K562 (cell line): ENCODE data around the gene KRABD2.

Experiments
- ARID3B ChIP-seq: fragments of 250-450 bp; sonication (Bioruptor Pico); IDR thresholded peaks from 2 replicates; pipeline ENCODE4 v1.4.0; 2020; ENCODE audit warnings: borderline replicate concordance
- BCL6 ChIP-seq: fragments of 250-450 bp; sonication (Bioruptor Pico); IDR thresholded peaks from 2 replicates; pipeline ENCODE4 v1.4.0; 2020
- BMI1 ChIP-seq: fragments of 150-350 bp; IDR thresholded peaks from 2 replicates; pipeline ENCODE4 v1.6.1; 2014; ENCODE audit warnings: low read length
- CBX3 ChIP-seq, 2 experiments: IDR thresholded peaks; 1 replicate in 1 of 2; 2 replicates in 1 of 2; pipeline ENCODE4 v1.6.1; 2012; ENCODE audit warnings: inconsistent platforms in 2 of 2, low read length in 2 of 2, borderline replicate concordance in 1 of 2, control low read depth in 1 of 2
- DPF2 ChIP-seq: fragments of 450-650 bp; IDR thresholded peaks from 2 replicates; pipeline ENCODE4 v1.6.1; 2016
- HDGF ChIP-seq: fragments of 450-650 bp; IDR thresholded peaks from 2 replicates; pipeline ENCODE4 v1.6.1; 2016
- HIVEP1 ChIP-seq: fragments of 250-450 bp; sonication (Bioruptor Pico); IDR thresholded peaks from 2 replicates; pipeline ENCODE4 v1.4.0; 2020; ENCODE audit warnings: mild to moderate bottlenecking
- HLTF ChIP-seq: fragments of 450-650 bp; IDR thresholded peaks from 2 replicates; pipeline ENCODE4 v1.6.1; 2016
- HNRNPK ChIP-seq: fragments of 200-400 bp; formaldehyde crosslinking; IDR thresholded peaks from one replicate; pipeline ENCODE4 v1.6.1; 2018; ENCODE audit warnings: mild to moderate bottlenecking, low read depth, low read length; ENCODE audit not compliant: poor library complexity, severe bottlenecking
- JUN ChIP-seq, 2 experiments: sonication (generic) in 1 of 2; formaldehyde crosslinking in 1 of 2; IDR thresholded peaks; 2 replicates each; pipeline versions ENCODE4 v1.6.1 to v1.8.0; 2012 to 2022; ENCODE audit warnings: borderline replicate concordance in 2 of 2, mild to moderate bottlenecking in 2 of 2, improper control_type of control experiment in 1 of 2, low read depth in 1 of 2, low read length in 1 of 2, missing genetic modification reagents in 1 of 2
- KLF16 ChIP-seq: IDR thresholded peaks from 2 replicates; pipeline ENCODE4 v1.6.1; 2016; ENCODE audit warnings: antibody characterized with exemption
- MXD1 ChIP-seq: fragments of 250-450 bp; sonication (Bioruptor Pico); IDR thresholded peaks from 2 replicates; pipeline ENCODE4 v1.8.0; 2021; ENCODE audit warnings: borderline replicate concordance, mild to moderate bottlenecking, moderate library complexity; ENCODE audit not compliant: poor library complexity, severe bottlenecking
- NEUROD1 ChIP-seq: fragments of 150-350 bp; IDR thresholded peaks from 2 replicates; pipeline ENCODE4 v1.6.1; 2014; ENCODE audit warnings: borderline replicate concordance, low read length, low read depth; ENCODE audit not compliant: partially characterized antibody
- NFE2 ChIP-seq: IDR thresholded peaks from 2 replicates; pipeline ENCODE4 v1.6.1; 2014; ENCODE audit warnings: antibody characterized with exemption, low read depth
- NFRKB ChIP-seq: fragments of 450-650 bp; IDR thresholded peaks from 2 replicates; pipeline ENCODE4 v1.6.1; 2016; ENCODE audit warnings: low read depth
- NR4A1 ChIP-seq, 2 experiments: fragments of 250-450 bp in 1 of 2; fragments of 450-650 bp in 1 of 2; sonication (Bioruptor Pico) in 1 of 2; IDR thresholded peaks; 2 replicates each; pipeline versions ENCODE4 v1.4.0 to v1.6.1; 2016 to 2020; ENCODE audit warnings: mild to moderate bottlenecking in 2 of 2, missing compliant biosample characterization in 1 of 2, missing genetic modification characterization in 1 of 2, moderate library complexity in 1 of 2
- RERE ChIP-seq: sonication (generic); formaldehyde crosslinking; IDR thresholded peaks from 2 replicates; pipeline ENCODE4 v1.8.0; 2023; ENCODE audit warnings: missing genetic modification reagents, mild to moderate bottlenecking, borderline replicate concordance
- SMARCA4 ChIP-seq: fragments of 450-650 bp; IDR thresholded peaks from 2 replicates; pipeline ENCODE4 v1.6.1; 2016
- ZFP36 ChIP-seq: fragments of 150-350 bp; IDR thresholded peaks from 2 replicates; pipeline ENCODE4 v1.6.1; 2018; ENCODE audit warnings: low read length, low read depth; ENCODE audit not compliant: partially characterized antibody

Gene KRABD2

GRCh38 chr17:8420041-8420934 lies 43.8 kb upstream of the KRABD2 start (continued):
- TF ChIP-seq RERE (CRISPR knock-in tag) (no peak), HLTF (no peak), NFRKB (0 out of 2 replicates have a peak, but pooled peaks have one; percentile 26), MXD1 (CRISPR knock-in tag) (no peak), BMI1 (no peak), CBX3 (IDR thresholded peaks at IDR 0.05; ENCODE audit: borderline replicate concordance in 1 of 2, low read length in 2 of 2) (peak in 1 of 2 experiments; percentile 24; a peak in 1 of 3 replicates), HNRNPK (no peak), HIVEP1 (no peak), NFE2 (peak; percentile 70), NEUROD1 (peak; percentile 42), HDGF (0 out of 2 replicates have a peak, but pooled peaks have one; percentile 61), ARID3B (no peak), NR4A1 (CRISPR knock-in tag; IDR thresholded peaks at IDR 0.05) (no peak), NR4A1 (tag; IDR thresholded peaks at IDR 0.05) (peak; percentile 17; the same call in 1 of the 2 replicates), DPF2 (peak; percentile 96), SMARCA4 (peak; percentile 95), BCL6 (no peak), ZFP36 (peak; percentile 14), JUN (IDR thresholded peaks at IDR 0.05; ENCODE audit: borderline replicate concordance, low read depth, low read length) (peak; percentile 78), JUN (CRISPR knock-in tag; IDR thresholded peaks at IDR 0.05; ENCODE audit: borderline replicate concordance) (no peak), KLF16 (peak; percentile 80)
